GM18511 (cell line): Measurements from ENCODE around the gene BSND.

Source experiments
- ATAC-seq: cut with Tn5 transposase; IDR thresholded peaks from one replicate; pipeline ENCODE4 v1.9.1; 2021; ENCODE audit warnings: mild to moderate bottlenecking, moderate library complexity; ENCODE audit not compliant: unreplicated experiment

Gene BSND

GRCh38 chr1:55059302-55060132 is 60.8 kb downstream of the BSND start:
- ATAC-seq, result no peak

- ATAC-seq, result no peak
These were observed 61.6 kb downstream of the BSND start for GRCh38 chr1:55060133-55060999.

DNA sequence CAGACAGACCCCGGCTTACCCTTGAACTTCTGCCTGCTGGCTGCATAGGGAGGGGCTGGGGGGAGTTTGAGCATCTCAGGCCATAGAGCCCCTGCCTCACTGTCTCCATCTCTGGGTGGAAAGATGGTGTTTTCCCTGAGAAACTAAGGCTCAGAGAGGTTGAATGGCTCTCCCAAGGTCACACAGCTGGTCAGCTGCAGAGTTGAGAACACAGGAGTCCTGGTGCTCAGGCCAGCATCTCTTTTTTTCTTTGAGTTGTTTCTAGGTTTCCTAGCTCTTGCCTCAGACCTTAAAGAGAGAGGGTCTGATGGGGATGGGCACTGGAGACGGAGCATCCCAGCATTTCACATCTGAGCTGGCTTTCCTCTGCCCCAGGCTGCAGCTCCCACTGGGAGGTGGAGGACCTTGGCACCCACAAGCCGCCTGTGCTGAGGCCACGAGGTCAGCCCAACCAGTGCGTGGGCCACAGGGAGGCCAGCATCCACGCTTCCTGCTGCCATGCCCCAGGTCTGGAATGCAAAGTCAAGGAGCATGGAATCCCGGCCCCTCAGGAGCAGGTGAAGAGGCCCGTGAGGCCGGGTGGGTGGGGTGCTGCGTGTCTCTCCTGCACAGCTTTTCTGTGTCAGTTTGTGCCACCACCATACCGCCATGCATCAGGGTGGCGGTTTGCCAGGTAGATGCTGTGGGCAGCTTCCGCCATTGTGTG is 62.4 kb downstream of the BSND start:
- no peak for ATAC-seq
